HEK293 (cell line): ENCODE data around the gene DGKQ.

Source experiments
- CTCF ChIA-PET: fragments of 350-600 bp; formaldehyde crosslinking; extraction: SDS; loops from one replicate; lab custom pipeline; 2021; ENCODE audit warnings: antibody characterized with exemption; lab: Yijun Ruan, JAX
- POLR2A ChIA-PET: fragments of 300-600 bp; formaldehyde crosslinking; extraction: SDS; loops from one replicate; lab custom pipeline; 2020; ENCODE audit warnings: antibody characterized with exemption, inconsistent platforms; lab: Yijun Ruan, JAX
- H3K27ac ChIP-seq: fragments of 200-500 bp; sonication (Bioruptor generic); 2 replicates; pipeline ENCODE4 v1.5.1; 2014; ENCODE audit warnings: low read depth, low read length, control low read depth, inconsistent platforms; ENCODE audit errors: extremely low read depth
- H3K36me3 ChIP-seq, 2 experiments: fragments of 200-500 bp in 1 of 2; sonication (Bioruptor generic) in 1 of 2; 1 replicate in 1 of 2; 2 replicates in 1 of 2; pipeline ENCODE4 v1.5.1; 2014 to 2017; ENCODE audit warnings: inconsistent platforms in 2 of 2, low read length in 2 of 2; ENCODE audit not compliant: control insufficient read depth in 2 of 2, insufficient read depth in 1 of 2
- H3K4me1 ChIP-seq: fragments of 200-500 bp; sonication (Bioruptor generic); 2 replicates; pipeline ENCODE4 v1.5.1; 2014; ENCODE audit warnings: mild to moderate bottlenecking, low read length, inconsistent platforms; ENCODE audit not compliant: control insufficient read depth, insufficient read depth
- H3K4me3 ChIP-seq: 2 replicates; pipeline ENCODE4 v1.5.1; 2011; ENCODE audit warnings: low read depth, mild to moderate bottlenecking, control low read depth, low read length, moderate library complexity
- H3K9me3 ChIP-seq: fragments of 200-500 bp; sonication (Bioruptor generic); 2 replicates; pipeline ENCODE4 v1.5.1; 2014; ENCODE audit warnings: low read depth, low read length, inconsistent platforms; ENCODE audit not compliant: control insufficient read depth, insufficient read depth
- IKZF3 ChIP-seq: fragments of 450-650 bp; IDR thresholded peaks from 2 replicates; pipeline ENCODE4 v1.5.0; 2018; ENCODE audit warnings: missing biosample characterization, mild to moderate bottlenecking, missing genetic modification characterization, moderate library complexity
- KLF1 ChIP-seq: fragments of 450-650 bp; formaldehyde crosslinking; IDR thresholded peaks from 2 replicates; pipeline ENCODE4 v1.5.1; 2016; ENCODE audit warnings: missing biosample characterization, missing genetic modification characterization
- KLF16 ChIP-seq: fragments of 450-650 bp; formaldehyde crosslinking; IDR thresholded peaks from 2 replicates; pipeline ENCODE4 v1.5.1; 2017; ENCODE audit warnings: missing biosample characterization, missing genetic modification characterization
- KLF8 ChIP-seq: fragments of 450-650 bp; formaldehyde crosslinking; IDR thresholded peaks from 2 replicates; pipeline ENCODE4 v1.5.1; 2016; ENCODE audit warnings: missing biosample characterization, missing genetic modification characterization
- OVOL3 ChIP-seq: fragments of 450-650 bp; formaldehyde crosslinking; IDR thresholded peaks from 2 replicates; pipeline ENCODE4 v1.5.1; 2016; ENCODE audit warnings: missing biosample characterization, missing genetic modification characterization
- ZBTB1 ChIP-seq: fragments of 450-650 bp; formaldehyde crosslinking; IDR thresholded peaks from 2 replicates; pipeline ENCODE4 v1.5.1; 2016; ENCODE audit warnings: missing biosample characterization, missing genetic modification characterization
- ZBTB17 ChIP-seq: fragments of 450-650 bp; formaldehyde crosslinking; IDR thresholded peaks from 2 replicates; pipeline ENCODE4 v1.5.1; 2016; ENCODE audit warnings: missing biosample characterization, missing genetic modification characterization
- ZFP3 ChIP-seq: fragments of 450-650 bp; formaldehyde crosslinking; IDR thresholded peaks from 2 replicates; pipeline ENCODE4 v1.5.1; 2016; ENCODE audit warnings: low read depth, missing biosample characterization, missing genetic modification characterization
- ZFP41 ChIP-seq: fragments of 450-650 bp; formaldehyde crosslinking; IDR thresholded peaks from 2 replicates; pipeline ENCODE4 v1.5.1; 2016; ENCODE audit warnings: missing biosample characterization, missing genetic modification characterization, borderline replicate concordance
- ZNF121 ChIP-seq: fragments of 450-650 bp; formaldehyde crosslinking; IDR thresholded peaks from 2 replicates; pipeline ENCODE4 v1.5.1; 2016; ENCODE audit warnings: missing biosample characterization, missing genetic modification characterization
- ZNF138 ChIP-seq: fragments of 450-650 bp; formaldehyde crosslinking; IDR thresholded peaks from 2 replicates; pipeline ENCODE4 v1.5.1; 2016; ENCODE audit warnings: missing biosample characterization, missing genetic modification characterization, borderline replicate concordance
- ZNF221 ChIP-seq: fragments of 450-650 bp; formaldehyde crosslinking; IDR thresholded peaks from 2 replicates; pipeline ENCODE4 v1.5.1; 2017; ENCODE audit warnings: missing biosample characterization, missing genetic modification characterization, borderline replicate concordance
- ZNF223 ChIP-seq: fragments of 450-650 bp; formaldehyde crosslinking; IDR thresholded peaks from 2 replicates; pipeline ENCODE4 v1.5.1; 2016; ENCODE audit warnings: missing biosample characterization, missing genetic modification characterization
- ZNF248 ChIP-seq: fragments of 450-650 bp; formaldehyde crosslinking; IDR thresholded peaks from 2 replicates; pipeline ENCODE4 v1.5.1; 2017; ENCODE audit warnings: missing biosample characterization, missing genetic modification characterization
- ZNF350 ChIP-seq: fragments of 450-650 bp; formaldehyde crosslinking; IDR thresholded peaks from 2 replicates; pipeline ENCODE4 v1.5.0; 2017; ENCODE audit warnings: missing biosample characterization, mild to moderate bottlenecking, missing genetic modification characterization
- ZNF37A ChIP-seq: fragments of 450-650 bp; IDR thresholded peaks from 2 replicates; pipeline ENCODE4 v1.5.1; 2018; ENCODE audit warnings: missing biosample characterization, missing genetic modification characterization
- ZNF391 ChIP-seq: fragments of 450-650 bp; formaldehyde crosslinking; IDR thresholded peaks from 2 replicates; pipeline ENCODE4 v1.5.1; 2016; ENCODE audit warnings: low read depth, missing biosample characterization, missing genetic modification characterization, borderline replicate concordance
- ZNF423 ChIP-seq: fragments of 450-650 bp; formaldehyde crosslinking; IDR thresholded peaks from 2 replicates; pipeline ENCODE4 v1.5.1; 2016; ENCODE audit warnings: missing biosample characterization, missing genetic modification characterization
- ZNF514 ChIP-seq: fragments of 450-650 bp; formaldehyde crosslinking; IDR thresholded peaks from 2 replicates; pipeline ENCODE4 v1.5.1; 2016; ENCODE audit warnings: missing biosample characterization, missing genetic modification characterization
- ZNF529 ChIP-seq: fragments of 450-650 bp; formaldehyde crosslinking; IDR thresholded peaks from 2 replicates; pipeline ENCODE4 v1.5.1; 2017; ENCODE audit warnings: missing genetic modification characterization, missing biosample characterization; ENCODE audit not compliant: insufficient replicate concordance
- ZNF558 ChIP-seq: fragments of 450-650 bp; formaldehyde crosslinking; IDR thresholded peaks from 2 replicates; pipeline ENCODE4 v1.5.1; 2016; ENCODE audit warnings: missing biosample characterization, missing genetic modification characterization
- ZNF560 ChIP-seq: fragments of 450-650 bp; formaldehyde crosslinking; IDR thresholded peaks from 2 replicates; pipeline ENCODE4 v1.5.1; 2017; ENCODE audit warnings: missing biosample characterization, missing genetic modification characterization, borderline replicate concordance
- ZNF621 ChIP-seq: fragments of 450-650 bp; formaldehyde crosslinking; IDR thresholded peaks from 2 replicates; pipeline ENCODE4 v1.5.1; 2017; ENCODE audit warnings: missing biosample characterization, missing genetic modification characterization
- ZNF624 ChIP-seq: fragments of 450-650 bp; formaldehyde crosslinking; IDR thresholded peaks from 2 replicates; pipeline ENCODE4 v1.5.1; 2017; ENCODE audit warnings: missing biosample characterization, missing genetic modification characterization
- ZNF664 ChIP-seq: fragments of 450-650 bp; formaldehyde crosslinking; IDR thresholded peaks from 2 replicates; pipeline ENCODE4 v1.5.1; 2016; ENCODE audit warnings: missing biosample characterization, missing genetic modification characterization
- ZNF707 ChIP-seq: fragments of 450-650 bp; formaldehyde crosslinking; IDR thresholded peaks from 2 replicates; pipeline ENCODE4 v1.5.1; 2016; ENCODE audit warnings: missing biosample characterization, missing genetic modification characterization
- ZNF777 ChIP-seq: fragments of 450-650 bp; formaldehyde crosslinking; IDR thresholded peaks from 2 replicates; pipeline ENCODE4 v1.5.1; 2017; ENCODE audit warnings: missing biosample characterization, missing genetic modification characterization, borderline replicate concordance
- ZNF785 ChIP-seq: fragments of 450-650 bp; formaldehyde crosslinking; IDR thresholded peaks from 2 replicates; pipeline ENCODE4 v1.5.1; 2016; ENCODE audit warnings: missing biosample characterization, missing genetic modification characterization
- ZNF830 ChIP-seq: fragments of 450-650 bp; IDR thresholded peaks from 2 replicates; pipeline ENCODE4 v1.5.0; 2018; ENCODE audit warnings: missing biosample characterization, missing genetic modification characterization, low read depth, mild to moderate bottlenecking, moderate library complexity
- ZSCAN23 ChIP-seq: fragments of 450-650 bp; formaldehyde crosslinking; IDR thresholded peaks from 2 replicates; pipeline ENCODE4 v1.5.1; 2016; ENCODE audit warnings: missing biosample characterization, missing genetic modification characterization
- TF ChIP-seq, protein P1 (sequence below): fragments of 450-650 bp; formaldehyde crosslinking; IDR thresholded peaks from 2 replicates; pipeline ENCODE4 v1.5.1; 2016; ENCODE audit warnings: missing biosample characterization, missing genetic modification characterization

DGKQ gene

DNA sequence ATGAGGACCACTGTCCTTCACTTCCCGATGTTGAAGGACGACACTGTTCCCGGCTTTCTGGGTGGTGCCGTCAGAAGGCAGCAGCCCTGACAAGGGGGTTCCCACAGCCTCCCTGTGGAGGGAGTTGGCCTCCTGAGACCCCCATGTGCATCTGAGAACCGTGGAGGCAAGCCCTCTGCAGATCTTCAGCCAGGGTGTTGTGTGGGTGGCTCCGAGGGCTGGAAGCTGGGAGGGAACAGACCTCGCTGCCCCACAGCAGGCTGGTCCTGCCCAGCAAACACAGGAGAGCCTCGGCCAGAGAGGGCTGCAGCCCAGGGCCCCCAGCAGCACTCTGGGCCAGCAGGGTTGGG is 16.2 kb downstream of the DGKQ start:
- no peak for TF ChIP-seq OVOL3 (tag by site-specific recombination)
- no peak for TF ChIP-seq ZNF514
- TF ChIP-seq ZNF621 = no peak
- TF ChIP-seq ZBTB17 (tag by site-specific recombination) = no peak
- no peak for TF ChIP-seq ZNF529 (tag by site-specific recombination)
- no peak for TF ChIP-seq ZFP41
- no peak for TF ChIP-seq ZNF138 (tag by site-specific recombination)
- TF ChIP-seq ZNF830 (tag by site-specific recombination) = no peak
- Histone ChIP-seq H3K36me3 (peaks cover 0 to 50% of the 10 kb centered on the region in 2 experiments; a peak in 1 of 3 replicates), H3K27ac (no peak overlapping the region), H3K4me3 (no peak overlapping the region), H3K4me1 (no peaks in the 10 kb centered on the region), H3K9me3 (no peaks in the 10 kb centered on the region)
- CTCF ChIA-PET = no interaction called here
- POLR2A ChIA-PET = no interaction called here

DNA sequence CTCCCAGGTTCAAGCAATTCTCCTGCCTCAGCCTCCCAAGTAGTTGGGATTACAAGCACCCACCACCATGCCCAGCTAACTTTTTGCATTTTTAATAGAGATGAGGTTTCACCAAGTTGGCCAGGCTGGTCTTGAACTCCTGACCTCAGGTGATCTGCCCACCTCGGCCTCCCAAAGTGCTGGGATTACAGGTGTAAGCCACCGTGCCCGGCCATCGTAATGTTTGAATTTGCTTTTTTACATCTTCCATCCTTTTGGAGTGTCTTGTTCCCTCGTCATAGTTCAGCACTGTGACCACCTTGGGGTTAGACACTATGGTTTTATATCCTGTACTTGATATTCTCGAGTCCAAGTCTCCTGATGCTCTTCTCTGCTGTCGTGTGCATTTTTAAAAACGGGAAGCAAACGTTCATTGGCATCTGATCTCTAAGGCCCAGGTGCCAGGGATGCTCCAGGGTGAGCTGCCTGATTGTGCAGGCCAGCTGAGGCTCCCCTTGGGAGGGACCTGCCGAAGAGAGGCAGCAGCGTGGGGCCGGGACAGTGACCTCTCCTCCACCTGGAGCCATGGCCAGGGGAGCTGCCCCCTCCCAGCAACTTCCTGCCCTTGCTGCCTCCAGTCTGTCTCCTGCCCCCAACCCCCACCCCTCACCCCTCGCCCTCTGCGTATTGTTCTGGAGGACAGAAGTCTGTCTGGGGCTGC is 16.7 kb downstream of the DGKQ start:
- H3K4me1 ChIP-seq = no peaks in the 10 kb centered on the region
- ChIA-PET POLR2A (no interaction called here), CTCF (no interaction called here)
- H3K9me3 ChIP-seq = no peaks in the 10 kb centered on the region
- H3K36me3 ChIP-seq = peaks cover 0 to 44% of the 10 kb centered on the region in 2 experiments; a peak in 1 of 3 replicates
- H3K4me3 ChIP-seq = no peak overlapping the region
- H3K27ac ChIP-seq = no peak overlapping the region
- TF ChIP-seq ZNF560 (no peak), ZNF391 (tag by site-specific recombination) (no peak), ZNF248 (tag by site-specific recombination) (no peak), ZNF777 (tag by site-specific recombination) (no peak), ZNF558 (tag by site-specific recombination) (no peak), ZNF223 (no peak), ZNF350 (tag by site-specific recombination) (no peak), ZNF37A (tag by site-specific recombination) (no peak), ZNF707 (tag by site-specific recombination) (no peak), ZBTB1 (tag by site-specific recombination) (no peak), ZNF664 (no peak), IKZF3 (no peak), ZSCAN23 (tag by site-specific recombination) (no peak), ZNF121 (tag by site-specific recombination) (no peak), KLF8 (tag by site-specific recombination) (no peak), ZNF624 (tag by site-specific recombination) (no peak), KLF16 (no peak), ZNF785 (tag by site-specific recombination) (no peak), ZNF423 (tag by site-specific recombination) (no peak)

DNA sequence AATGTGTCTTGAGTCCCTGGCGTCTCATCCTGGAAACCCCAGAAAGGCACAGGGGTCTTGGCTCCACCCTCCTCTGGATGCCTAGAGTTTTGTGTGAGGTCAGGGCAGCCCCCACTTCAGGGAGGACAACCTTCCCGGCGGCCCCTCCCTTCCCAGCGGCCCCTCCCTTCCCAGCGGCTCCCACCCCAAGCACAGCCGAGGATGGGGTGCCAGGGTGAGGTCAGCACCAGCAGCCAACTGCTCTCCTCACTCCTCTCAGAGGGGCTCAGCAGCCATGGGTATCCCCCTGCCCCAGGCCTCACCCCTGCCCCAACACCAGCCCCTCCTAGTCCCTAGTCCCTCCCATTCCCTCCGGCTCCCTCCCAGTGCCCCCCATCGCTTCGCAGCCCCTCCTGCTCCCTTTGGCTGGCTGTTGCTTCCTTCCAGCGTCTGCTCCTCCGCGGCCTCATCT is 17.4 kb downstream of the DGKQ start:
- Histone ChIP-seq H3K9me3 (no peaks in the 10 kb centered on the region), H3K36me3 (peaks cover 0 to 40% of the 10 kb centered on the region in 2 experiments; a peak in 1 of 3 replicates), H3K4me3 (no peak overlapping the region), H3K27ac (no peak overlapping the region), H3K4me1 (no peaks in the 10 kb centered on the region)
- ChIA-PET POLR2A (no interaction called here), CTCF (no interaction called here)
- TF ChIP-seq, protein P1, sequence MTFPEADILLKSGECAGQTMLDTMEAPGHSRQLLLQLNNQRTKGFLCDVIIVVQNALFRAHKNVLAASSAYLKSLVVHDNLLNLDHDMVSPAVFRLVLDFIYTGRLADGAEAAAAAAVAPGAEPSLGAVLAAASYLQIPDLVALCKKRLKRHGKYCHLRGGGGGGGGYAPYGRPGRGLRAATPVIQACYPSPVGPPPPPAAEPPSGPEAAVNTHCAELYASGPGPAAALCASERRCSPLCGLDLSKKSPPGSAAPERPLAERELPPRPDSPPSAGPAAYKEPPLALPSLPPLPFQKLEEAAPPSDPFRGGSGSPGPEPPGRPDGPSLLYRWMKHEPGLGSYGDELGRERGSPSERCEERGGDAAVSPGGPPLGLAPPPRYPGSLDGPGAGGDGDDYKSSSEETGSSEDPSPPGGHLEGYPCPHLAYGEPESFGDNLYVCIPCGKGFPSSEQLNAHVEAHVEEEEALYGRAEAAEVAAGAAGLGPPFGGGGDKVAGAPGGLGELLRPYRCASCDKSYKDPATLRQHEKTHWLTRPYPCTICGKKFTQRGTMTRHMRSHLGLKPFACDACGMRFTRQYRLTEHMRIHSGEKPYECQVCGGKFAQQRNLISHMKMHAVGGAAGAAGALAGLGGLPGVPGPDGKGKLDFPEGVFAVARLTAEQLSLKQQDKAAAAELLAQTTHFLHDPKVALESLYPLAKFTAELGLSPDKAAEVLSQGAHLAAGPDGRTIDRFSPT = no peak
- TF ChIP-seq ZNF221 (tag by site-specific recombination) (no peak), ZFP3 (tag by site-specific recombination) (no peak), KLF1 (tag by site-specific recombination) (no peak), OVOL3 (tag by site-specific recombination) (no peak)
